HEK293 (cell line): ENCODE measurements around the gene LHB.

Experiments used
- CTCF ChIA-PET: fragments of 350-600 bp; formaldehyde crosslinking; extraction: SDS; loops from one replicate; lab custom pipeline; 2021; ENCODE audit warnings: antibody characterized with exemption; lab: Yijun Ruan, JAX
- POLR2A ChIA-PET: fragments of 300-600 bp; formaldehyde crosslinking; extraction: SDS; loops from one replicate; lab custom pipeline; 2020; ENCODE audit warnings: antibody characterized with exemption, inconsistent platforms; lab: Yijun Ruan, JAX
- H3K27ac ChIP-seq: fragments of 200-500 bp; sonication (Bioruptor generic); 2 replicates; pipeline ENCODE4 v1.5.1; 2014; ENCODE audit warnings: low read depth, low read length, control low read depth, inconsistent platforms; ENCODE audit errors: extremely low read depth
- H3K36me3 ChIP-seq, 2 experiments: fragments of 200-500 bp in 1 of 2; sonication (Bioruptor generic) in 1 of 2; 1 replicate in 1 of 2; 2 replicates in 1 of 2; pipeline ENCODE4 v1.5.1; 2014 to 2017; ENCODE audit warnings: inconsistent platforms in 2 of 2, low read length in 2 of 2; ENCODE audit not compliant: control insufficient read depth in 2 of 2, insufficient read depth in 1 of 2
- H3K4me1 ChIP-seq: fragments of 200-500 bp; sonication (Bioruptor generic); 2 replicates; pipeline ENCODE4 v1.5.1; 2014; ENCODE audit warnings: mild to moderate bottlenecking, low read length, inconsistent platforms; ENCODE audit not compliant: control insufficient read depth, insufficient read depth
- H3K4me3 ChIP-seq: 2 replicates; pipeline ENCODE4 v1.5.1; 2011; ENCODE audit warnings: low read depth, mild to moderate bottlenecking, control low read depth, low read length, moderate library complexity
- H3K9me3 ChIP-seq: fragments of 200-500 bp; sonication (Bioruptor generic); 2 replicates; pipeline ENCODE4 v1.5.1; 2014; ENCODE audit warnings: low read depth, low read length, inconsistent platforms; ENCODE audit not compliant: control insufficient read depth, insufficient read depth
- BCL11A ChIP-seq: fragments of 450-650 bp; formaldehyde crosslinking; IDR thresholded peaks from 2 replicates; pipeline ENCODE4 v1.5.1; 2016; ENCODE audit warnings: low read depth, missing biosample characterization, missing genetic modification characterization
- EGR2 ChIP-seq: fragments of 450-650 bp; formaldehyde crosslinking; IDR thresholded peaks from 2 replicates; pipeline ENCODE4 v1.5.1; 2016; ENCODE audit warnings: low read depth, missing biosample characterization, missing genetic modification characterization
- ELK4 ChIP-seq: IDR thresholded peaks from 2 replicates; pipeline ENCODE4 v1.6.1; 2011; ENCODE audit warnings: mild to moderate bottlenecking, low read depth, low read length, borderline replicate concordance
- HOXD13 ChIP-seq: sonication (generic); formaldehyde crosslinking; IDR thresholded peaks from 2 replicates; pipeline ENCODE4 v1.8.0; 2022; ENCODE audit warnings: missing genetic modification reagents, borderline replicate concordance
- KLF8 ChIP-seq: fragments of 450-650 bp; formaldehyde crosslinking; IDR thresholded peaks from 2 replicates; pipeline ENCODE4 v1.5.1; 2016; ENCODE audit warnings: missing biosample characterization, missing genetic modification characterization
- OSR2 ChIP-seq: fragments of 450-650 bp; formaldehyde crosslinking; IDR thresholded peaks from 2 replicates; pipeline ENCODE4 v1.5.1; 2016; ENCODE audit warnings: missing biosample characterization, missing genetic modification characterization
- SP2 ChIP-seq: fragments of 450-650 bp; formaldehyde crosslinking; IDR thresholded peaks from 2 replicates; pipeline ENCODE4 v1.5.1; 2016; ENCODE audit warnings: missing biosample characterization, missing genetic modification characterization
- TRIM28 ChIP-seq: IDR thresholded peaks from 2 replicates; pipeline ENCODE4 v1.6.1; 2011; ENCODE audit warnings: low read length, control low read depth, borderline replicate concordance
- ZBTB20 ChIP-seq: fragments of 450-650 bp; formaldehyde crosslinking; IDR thresholded peaks from 2 replicates; pipeline ENCODE4 v1.5.1; 2016; ENCODE audit warnings: missing biosample characterization, missing genetic modification characterization
- ZFHX2 ChIP-seq: fragments of 450-650 bp; formaldehyde crosslinking; conservative IDR thresholded peaks from 2 replicates; pipeline ENCODE4 v1.5.1; 2016; ENCODE audit warnings: missing biosample characterization, missing genetic modification characterization
- ZFP3 ChIP-seq: fragments of 450-650 bp; formaldehyde crosslinking; IDR thresholded peaks from 2 replicates; pipeline ENCODE4 v1.5.1; 2016; ENCODE audit warnings: low read depth, missing biosample characterization, missing genetic modification characterization
- ZNF114 ChIP-seq: fragments of 450-650 bp; formaldehyde crosslinking; IDR thresholded peaks from 2 replicates; pipeline ENCODE4 v1.5.0; 2017; ENCODE audit warnings: missing biosample characterization, missing genetic modification characterization
- ZNF2 ChIP-seq: fragments of 450-650 bp; formaldehyde crosslinking; IDR thresholded peaks from 2 replicates; pipeline ENCODE4 v1.5.1; 2016; ENCODE audit warnings: missing biosample characterization, missing genetic modification characterization
- ZNF239 ChIP-seq: fragments of 450-650 bp; formaldehyde crosslinking; IDR thresholded peaks from 2 replicates; pipeline ENCODE4 v1.5.1; 2016; ENCODE audit warnings: missing biosample characterization, missing genetic modification characterization
- ZNF335 ChIP-seq: fragments of 450-650 bp; formaldehyde crosslinking; conservative IDR thresholded peaks from 2 replicates; pipeline ENCODE4 v1.5.1; 2016; ENCODE audit warnings: missing biosample characterization, missing genetic modification characterization
- ZNF416 ChIP-seq: fragments of 450-650 bp; formaldehyde crosslinking; IDR thresholded peaks from 2 replicates; pipeline ENCODE4 v1.5.1; 2016; ENCODE audit warnings: missing biosample characterization, missing genetic modification characterization
- ZNF48 ChIP-seq: fragments of 450-650 bp; formaldehyde crosslinking; IDR thresholded peaks from 2 replicates; pipeline ENCODE4 v1.5.1; 2016; ENCODE audit warnings: missing biosample characterization, missing genetic modification characterization
- ZNF654 ChIP-seq: fragments of 450-650 bp; formaldehyde crosslinking; IDR thresholded peaks from 2 replicates; pipeline ENCODE4 v1.5.1; 2016; ENCODE audit warnings: low read depth, missing biosample characterization, missing genetic modification characterization
- ZNF701 ChIP-seq: fragments of 450-650 bp; formaldehyde crosslinking; IDR thresholded peaks from 2 replicates; pipeline ENCODE4 v1.5.1; 2016; ENCODE audit warnings: missing biosample characterization, missing genetic modification characterization
- ZNF747 ChIP-seq: fragments of 450-650 bp; formaldehyde crosslinking; IDR thresholded peaks from 2 replicates; pipeline ENCODE4 v1.5.1; 2016; ENCODE audit warnings: missing biosample characterization, missing genetic modification characterization
- ZSCAN23 ChIP-seq: fragments of 450-650 bp; formaldehyde crosslinking; IDR thresholded peaks from 2 replicates; pipeline ENCODE4 v1.5.1; 2016; ENCODE audit warnings: missing biosample characterization, missing genetic modification characterization

The LHB gene

GRCh38 chr19:49064029-49064629, 47.2 kb upstream of the LHB start:
- POLR2A ChIA-PET = interaction anchor here (1.0 to 2.0 kb wide), 3 partner anchors 8 to 252 kb away, joined by 3 to 12 read pairs (median 8); partner anchors contain the start of genes GYS1 and RUVBL2
- no peak for TF ChIP-seq ZSCAN23 (tag by site-specific recombination)
- no peak for TF ChIP-seq ZNF2
- TF ChIP-seq ZNF747 (tag by site-specific recombination) = no peak
- no peak for TF ChIP-seq ZNF654 (tag by site-specific recombination)
- TF ChIP-seq ZNF701 (tag by site-specific recombination) = no peak
- 0 out of 2 replicates have a peak, but pooled peaks have one; percentile 9 for TF ChIP-seq ZBTB20 (tag by site-specific recombination)
- TF ChIP-seq ELK4 = no peak
- no peak for TF ChIP-seq OSR2 (tag by site-specific recombination)
- TF ChIP-seq ZNF48 (tag by site-specific recombination) = no peak
- TF ChIP-seq ZNF416 = no peak
- TF ChIP-seq ZNF114 = no peak
- peak; percentile 40 for TF ChIP-seq ZNF335
- no peak for TF ChIP-seq ZNF239 (tag by site-specific recombination)
- no peak for TF ChIP-seq BCL11A
- TF ChIP-seq SP2 = peak; percentile 36
- TF ChIP-seq, all 188 proteins: peak for 3
- CTCF ChIA-PET = interaction anchor here (1.4 kb wide), 1 partner anchor 64 kb away, joined by 4 read pairs; no protein-coding TSS in a partner anchor
- Histone ChIP-seq H3K4me1 (peaks cover 6% of the 10 kb centered on the region), H3K36me3 (no peaks in the 10 kb centered on the region), H3K9me3 (no peaks in the 10 kb centered on the region), H3K27ac (no peak overlapping the region), H3K4me3 (no peak overlapping the region)

- Histone ChIP-seq H3K36me3 (no peaks in the 10 kb centered on the region), H3K9me3 (no peaks in the 10 kb centered on the region), H3K27ac (no peak overlapping the region), H3K4me3 (no peak overlapping the region), H3K4me1 (peaks cover 2% of the 10 kb centered on the region; the same call in 1 of the 2 replicates)
- CTCF ChIA-PET = interaction anchor here (0.9 to 3.3 kb wide), 6 partner anchors 9 to 64 kb away, joined by 3 to 18 read pairs (median 8); partner anchors contain the start of gene KCNA7
- no peak for TF ChIP-seq KLF8 (tag by site-specific recombination)
- TF ChIP-seq EGR2 = peak; percentile 66
- TF ChIP-seq ZFHX2 (tag by site-specific recombination) = peak; percentile 58
- no peak for TF ChIP-seq HOXD13 (CRISPR knock-in tag)
- POLR2A ChIA-PET = no interaction called here
These were observed 44.6 kb upstream of the LHB start for GRCh38 chr19:49061445-49061844.

- Histone ChIP-seq H3K4me1 (peaks cover 2% of the 10 kb centered on the region; the same call in 1 of the 2 replicates), H3K4me3 (no peak overlapping the region), H3K36me3 (no peaks in the 10 kb centered on the region), H3K9me3 (no peaks in the 10 kb centered on the region), H3K27ac (no peak overlapping the region)
- CTCF ChIA-PET = interaction anchor here (0.9 to 3.3 kb wide), 7 partner anchors 10 to 138 kb away, joined by 3 to 18 read pairs (median 6); partner anchors contain the start of gene KCNA7
- POLR2A ChIA-PET = no interaction called here
- TF ChIP-seq ZFP3 (tag by site-specific recombination) (peak; percentile 91), TRIM28 (no peak)
These were observed 44.1 kb upstream of the LHB start for GRCh38 chr19:49061000-49061399.
